ENCODE results near the gene ERCC2.
A peak's percentile ranks its signal among the peaks of the same experiment; 100 is the strongest.

DNA sequence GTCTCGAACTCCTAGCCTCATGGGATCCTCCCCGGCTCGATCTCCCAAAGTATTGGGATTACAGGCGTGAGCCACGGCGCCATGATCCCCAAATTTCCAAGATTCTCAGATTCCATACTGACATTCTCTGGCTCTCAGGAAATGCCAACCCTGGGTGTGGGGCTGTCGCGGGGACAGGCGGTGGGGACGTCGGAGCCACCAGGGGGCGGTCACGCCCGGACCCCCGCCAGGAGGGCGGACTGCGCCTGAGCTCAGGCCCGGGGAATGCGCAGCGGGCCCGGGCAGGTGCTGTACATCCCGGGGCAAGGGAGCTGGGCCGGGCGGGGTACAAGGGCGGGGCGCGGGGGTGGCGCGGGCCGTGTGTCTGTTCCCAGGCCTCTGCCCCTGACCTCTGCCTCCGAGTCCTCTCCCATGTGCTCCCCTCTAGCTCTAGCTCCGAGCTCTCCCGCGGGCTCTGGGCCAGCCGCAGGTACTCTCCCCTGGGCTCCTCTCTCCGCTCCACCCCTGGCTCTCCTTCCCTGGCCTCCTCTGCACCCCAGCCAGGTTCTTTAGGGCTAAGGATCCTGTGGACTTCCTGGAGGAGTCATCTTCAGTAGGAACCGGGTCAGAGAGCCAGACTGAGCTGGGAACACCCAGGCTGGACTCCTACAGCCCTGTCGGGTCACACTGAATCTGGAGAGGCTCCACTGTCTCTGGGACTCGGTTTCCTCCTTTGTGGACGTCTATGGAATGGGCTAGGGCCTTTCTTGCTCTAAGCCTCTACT lies 32.1 kb upstream of the ERCC2 start:
- TF ChIP-seq, protein P1, sequence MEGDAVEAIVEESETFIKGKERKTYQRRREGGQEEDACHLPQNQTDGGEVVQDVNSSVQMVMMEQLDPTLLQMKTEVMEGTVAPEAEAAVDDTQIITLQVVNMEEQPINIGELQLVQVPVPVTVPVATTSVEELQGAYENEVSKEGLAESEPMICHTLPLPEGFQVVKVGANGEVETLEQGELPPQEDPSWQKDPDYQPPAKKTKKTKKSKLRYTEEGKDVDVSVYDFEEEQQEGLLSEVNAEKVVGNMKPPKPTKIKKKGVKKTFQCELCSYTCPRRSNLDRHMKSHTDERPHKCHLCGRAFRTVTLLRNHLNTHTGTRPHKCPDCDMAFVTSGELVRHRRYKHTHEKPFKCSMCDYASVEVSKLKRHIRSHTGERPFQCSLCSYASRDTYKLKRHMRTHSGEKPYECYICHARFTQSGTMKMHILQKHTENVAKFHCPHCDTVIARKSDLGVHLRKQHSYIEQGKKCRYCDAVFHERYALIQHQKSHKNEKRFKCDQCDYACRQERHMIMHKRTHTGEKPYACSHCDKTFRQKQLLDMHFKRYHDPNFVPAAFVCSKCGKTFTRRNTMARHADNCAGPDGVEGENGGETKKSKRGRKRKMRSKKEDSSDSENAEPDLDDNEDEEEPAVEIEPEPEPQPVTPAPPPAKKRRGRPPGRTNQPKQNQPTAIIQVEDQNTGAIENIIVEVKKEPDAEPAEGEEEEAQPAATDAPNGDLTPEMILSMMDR (IDR thresholded peaks at IDR 0.05), result peak in 2 of 6 experiments; percentile 10 to 37
- TF ChIP-seq POLR2A (IDR thresholded peaks at IDR 0.05), result no peak

Data from thyroid gland (tissue), 4 donors.